ENCODE data around the gene OBSCN.

DNA sequence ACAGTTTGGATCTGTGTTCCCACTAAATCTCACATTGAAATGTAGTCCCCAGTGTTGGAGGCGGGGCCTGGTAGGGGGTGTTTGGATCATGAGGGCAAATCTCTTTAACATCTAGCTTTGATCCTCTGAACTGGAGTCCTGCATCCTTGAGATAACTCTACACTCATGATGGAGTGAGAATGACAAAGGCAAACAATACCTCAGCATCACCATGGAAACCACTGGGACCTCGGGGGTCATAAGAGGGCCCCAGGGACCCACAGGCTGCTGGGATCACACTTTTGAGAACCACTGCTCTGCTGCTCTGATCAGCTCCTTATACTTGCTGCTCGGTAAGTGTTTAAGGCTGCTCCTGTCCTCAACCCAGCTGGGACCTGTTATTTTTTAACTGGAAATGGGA lies 13.4 kb upstream of the OBSCN start:
- TF ChIP-seq CTCF (IDR thresholded peaks at IDR 0.05) (no peak), POLR2A (IDR thresholded peaks at IDR 0.05) (no peak)
